B cell (primary cell): ENCODE results near the gene CNTNAP2.

Experiments
- EZH2 ChIP-seq: IDR thresholded peaks from 2 replicates; pipeline ENCODE4 v1.6.1; 2012; ENCODE audit warnings: borderline replicate concordance, low read depth, mild to moderate bottlenecking, moderate library complexity, low read length; ENCODE audit not compliant: insufficient read depth, poor library complexity, severe bottlenecking
- TF ChIP-seq, protein P1 (sequence below): fragments of 200-600 bp; IDR thresholded peaks from one replicate; pipeline ENCODE4 v1.8.0; 2022; ENCODE audit warnings: antibody characterized with exemption, mild to moderate bottlenecking

DNA sequence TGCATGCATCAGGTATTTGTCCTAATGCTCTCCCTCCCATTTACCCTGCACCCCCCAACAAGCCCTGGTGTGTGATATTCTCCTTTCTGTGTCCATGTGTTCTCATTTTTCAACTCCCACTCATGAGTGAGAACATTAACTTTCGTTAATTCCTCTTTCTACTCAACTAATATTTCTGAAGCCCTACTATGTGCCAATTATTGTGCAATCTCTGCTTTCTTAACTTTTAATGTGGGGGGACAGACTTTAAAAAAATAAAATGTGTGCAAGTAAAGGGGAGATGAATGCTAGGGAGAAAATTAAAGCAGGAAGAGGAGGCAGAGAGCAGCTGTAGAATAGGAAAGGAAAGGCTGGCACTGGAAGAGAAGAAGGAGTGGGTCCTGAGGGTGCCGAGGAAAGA, 1520.0 kb downstream of the CNTNAP2 start:
- TF ChIP-seq, protein P1, sequence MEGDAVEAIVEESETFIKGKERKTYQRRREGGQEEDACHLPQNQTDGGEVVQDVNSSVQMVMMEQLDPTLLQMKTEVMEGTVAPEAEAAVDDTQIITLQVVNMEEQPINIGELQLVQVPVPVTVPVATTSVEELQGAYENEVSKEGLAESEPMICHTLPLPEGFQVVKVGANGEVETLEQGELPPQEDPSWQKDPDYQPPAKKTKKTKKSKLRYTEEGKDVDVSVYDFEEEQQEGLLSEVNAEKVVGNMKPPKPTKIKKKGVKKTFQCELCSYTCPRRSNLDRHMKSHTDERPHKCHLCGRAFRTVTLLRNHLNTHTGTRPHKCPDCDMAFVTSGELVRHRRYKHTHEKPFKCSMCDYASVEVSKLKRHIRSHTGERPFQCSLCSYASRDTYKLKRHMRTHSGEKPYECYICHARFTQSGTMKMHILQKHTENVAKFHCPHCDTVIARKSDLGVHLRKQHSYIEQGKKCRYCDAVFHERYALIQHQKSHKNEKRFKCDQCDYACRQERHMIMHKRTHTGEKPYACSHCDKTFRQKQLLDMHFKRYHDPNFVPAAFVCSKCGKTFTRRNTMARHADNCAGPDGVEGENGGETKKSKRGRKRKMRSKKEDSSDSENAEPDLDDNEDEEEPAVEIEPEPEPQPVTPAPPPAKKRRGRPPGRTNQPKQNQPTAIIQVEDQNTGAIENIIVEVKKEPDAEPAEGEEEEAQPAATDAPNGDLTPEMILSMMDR: no peak
- no peak for TF ChIP-seq EZH2
